Psoas muscle (tissue), 8 donors: ENCODE measurements around the gene EPB41L4B. TPM values are rescaled to one million over a fixed set of nuclear protein-coding genes. Genes with fewer than 3 reads are reported as not detected.
A peak's percentile ranks its signal among the peaks of the same experiment; 100 is the strongest.

Experiments
- ATAC-seq, 4 donors: fragments of 200-7000 bp; cut with Tn5 transposase; one replicate each; pipeline ENCODE4 v1.9.1; 2020; ENCODE audit warnings: moderate library complexity in 3 of 4, mild to moderate bottlenecking in 2 of 4
- DNase-seq, 2 donors: peaks; one replicate each; pipeline ENCODE4 v3.0.0-alpha.2; 2020
- H3K27ac ChIP-seq: fragments of 200-600 bp; one replicate; pipeline ENCODE4 v1.8.0; 2022
- H3K27me3 ChIP-seq, 3 donors: fragments of 200-600 bp in 1 of 3; one replicate each; pipeline versions ENCODE4 v1.6.1 to v1.8.0; 2013 to 2022; ENCODE audit warnings: low read length in 2 of 3, mild to moderate bottlenecking in 2 of 3, moderate library complexity in 1 of 3; ENCODE audit not compliant: insufficient read depth in 3 of 3
- H3K36me3 ChIP-seq, 2 donors: fragments of 200-600 bp in 1 of 2; one replicate each; pipeline versions ENCODE4 v1.6.1 to v1.8.0; 2013 to 2022; ENCODE audit warnings: low read depth in 1 of 2, mild to moderate bottlenecking in 1 of 2, moderate library complexity in 1 of 2; ENCODE audit not compliant: insufficient read depth in 1 of 2
- H3K4me1 ChIP-seq: fragments of 200-600 bp; one replicate; pipeline ENCODE4 v1.8.0; 2022
- H3K4me3 ChIP-seq: fragments of 200-600 bp; one replicate; pipeline ENCODE4 v1.8.0; 2022; ENCODE audit warnings: mild to moderate bottlenecking
- H3K9me3 ChIP-seq: fragments of 200-600 bp; one replicate; pipeline ENCODE4 v1.8.0; 2022
- WGBS, 3 donors: extraction: QIAGEN DNeasy Blood & Tissue Kit; methylation state at CpG; one replicate each; pipeline versions ENCODE4 v1.1.6 to v1.1.7; 2013; 5-methylcytosine and 5-hydroxymethylcytosine counted together
- intact Hi-C, 2 donors: fragments of 100-400 bp; cut with DNase I; formaldehyde crosslinking; loops; one replicate each; pipeline versions ENCODE4 v1.11.0 to v1.14.2; 2022
- polyA plus RNA-seq, 3 donors: library from polyadenylated mRNA; stranded (reverse); fragments of 200-250 nt; gene quantifications; one replicate each; pipeline ENCODE4 v1.2.3, GENCODE V29; 2013
- total RNA-seq, 4 donors: library from RNA; stranded (reverse); fragmentation: NEBNext Ultra II Directional in 2 of 4; extraction: Animal tissue kit (Norgen Biotek cat#: 25700) in 2 of 4; gene quantifications; one replicate each; pipeline versions ENCODE4 v1.2.1 to v1.2.4, GENCODE V29; 2021 to 2023
- TF ChIP-seq, protein P1 (sequence below): fragments of 200-600 bp; IDR thresholded peaks from one replicate; pipeline ENCODE4 v1.8.0; 2022; ENCODE audit warnings: antibody characterized with exemption
- donor health status: healthy with polysubstance abuse.
- donor health status: DM: no; HTN: no; CAD: no; lungs with moderate emphysema.
- donor health status: Bipolar disorder and iron deficiency.
- donor health status: healthy.
- donor health status: DM: yes; HTN: yes; CAD: no.
- donor health status: DM: no; HTN: no; CAD: no.
- donor health status: DM: no; HTN: no; CAD: no.
- donor health status: DM: yes; HTN: yes; CAD: no.

The EPB41L4B gene
- total and polyA plus RNA-seq, 7 donors, result 0.33 to 4.6 (median 1.8) TPM

DNA sequence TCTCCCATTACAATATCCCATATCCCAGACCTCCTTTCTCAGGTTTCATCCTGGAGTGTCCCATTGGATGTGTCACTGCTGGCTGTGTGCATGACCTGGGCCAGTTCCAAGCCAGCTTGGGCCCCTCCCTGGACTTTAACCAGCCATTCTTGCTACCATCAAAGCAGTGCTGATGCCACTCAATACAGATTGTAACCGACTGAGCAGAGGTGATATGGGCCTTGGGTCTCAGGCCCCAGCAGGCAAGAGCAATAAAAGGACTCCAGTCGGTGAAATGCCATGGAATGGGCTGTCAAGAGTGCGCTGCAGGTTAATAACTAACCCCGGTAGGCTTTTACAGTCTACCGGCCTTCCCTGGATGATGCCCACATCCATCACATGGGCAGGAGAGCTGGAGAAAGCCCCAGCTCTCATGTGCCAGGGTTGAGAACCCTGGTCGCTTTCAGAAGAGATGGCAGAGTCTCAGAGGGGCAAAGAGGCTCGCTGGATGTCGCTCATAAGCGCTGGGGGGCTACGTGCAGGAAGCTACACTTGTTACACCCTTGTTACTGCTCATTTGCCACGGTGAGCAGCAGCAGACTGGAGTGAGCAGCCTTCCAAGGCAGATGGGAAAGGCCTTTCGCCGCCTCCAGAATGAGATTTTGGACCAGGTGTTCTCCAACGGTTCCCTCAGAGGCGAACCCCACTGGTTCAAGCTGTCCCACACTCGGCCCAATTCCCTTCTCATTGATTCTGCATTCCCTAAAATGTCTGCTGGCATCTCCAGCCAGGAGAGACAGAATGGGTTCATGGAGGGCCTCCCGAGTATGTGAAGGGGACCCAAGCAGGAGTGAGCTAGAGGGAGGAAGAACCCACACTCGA is 13.2 kb downstream of the EPB41L4B start:
- peak in 3 of 4 donors; percentile 24 to 47 (median 36) for ATAC-seq
- Histone ChIP-seq H3K4me3 (no peak overlapping the region), H3K4me1 (no peaks in the 10 kb centered on the region), H3K36me3 (no peaks in the 10 kb centered on the region), H3K27me3 (peaks cover 0 to 2% (median 0%) of the 10 kb centered on the region in 3 donors), H3K27ac (no peak overlapping the region), H3K9me3 (no peaks in the 10 kb centered on the region)
- intact Hi-C loops, result no loop called here
- 55 to 63% (median 62%) methylated on average over 18 of the region's 18 CpGs for WGBS, 3 donors
- peak in 1 of 2 donors; percentile 57 for DNase-seq
- TF ChIP-seq, protein P1, sequence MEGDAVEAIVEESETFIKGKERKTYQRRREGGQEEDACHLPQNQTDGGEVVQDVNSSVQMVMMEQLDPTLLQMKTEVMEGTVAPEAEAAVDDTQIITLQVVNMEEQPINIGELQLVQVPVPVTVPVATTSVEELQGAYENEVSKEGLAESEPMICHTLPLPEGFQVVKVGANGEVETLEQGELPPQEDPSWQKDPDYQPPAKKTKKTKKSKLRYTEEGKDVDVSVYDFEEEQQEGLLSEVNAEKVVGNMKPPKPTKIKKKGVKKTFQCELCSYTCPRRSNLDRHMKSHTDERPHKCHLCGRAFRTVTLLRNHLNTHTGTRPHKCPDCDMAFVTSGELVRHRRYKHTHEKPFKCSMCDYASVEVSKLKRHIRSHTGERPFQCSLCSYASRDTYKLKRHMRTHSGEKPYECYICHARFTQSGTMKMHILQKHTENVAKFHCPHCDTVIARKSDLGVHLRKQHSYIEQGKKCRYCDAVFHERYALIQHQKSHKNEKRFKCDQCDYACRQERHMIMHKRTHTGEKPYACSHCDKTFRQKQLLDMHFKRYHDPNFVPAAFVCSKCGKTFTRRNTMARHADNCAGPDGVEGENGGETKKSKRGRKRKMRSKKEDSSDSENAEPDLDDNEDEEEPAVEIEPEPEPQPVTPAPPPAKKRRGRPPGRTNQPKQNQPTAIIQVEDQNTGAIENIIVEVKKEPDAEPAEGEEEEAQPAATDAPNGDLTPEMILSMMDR, result no peak

DNA sequence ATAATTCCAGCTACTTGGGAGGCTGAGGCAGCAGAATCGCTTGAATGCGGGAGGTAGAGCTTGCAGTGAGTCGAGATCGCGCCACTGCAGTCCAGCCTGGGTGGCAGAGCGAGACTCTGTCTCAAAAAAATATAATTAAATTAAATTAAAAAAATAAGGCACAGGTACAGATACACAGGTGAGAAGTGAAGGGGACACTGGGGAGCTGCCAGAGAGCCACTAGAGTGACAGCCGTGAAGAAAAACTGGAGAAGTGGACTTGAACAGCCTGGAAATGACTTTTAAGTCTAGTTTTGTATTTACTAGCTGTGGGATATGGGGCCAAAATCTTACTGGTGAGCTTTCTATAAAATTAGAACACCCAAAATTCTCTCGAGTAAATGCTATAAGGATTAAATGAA is 15.1 kb downstream of the EPB41L4B start:
- TF ChIP-seq, protein P1, result no peak
- Histone ChIP-seq H3K4me1 (no peaks in the 10 kb centered on the region), H3K27ac (no peak overlapping the region), H3K9me3 (no peaks in the 10 kb centered on the region), H3K27me3 (peaks cover 0 to 2% (median 0%) of the 10 kb centered on the region in 3 donors), H3K4me3 (no peak overlapping the region), H3K36me3 (no peaks in the 10 kb centered on the region)
- intact Hi-C loops, result no loop called here
- ATAC-seq, result no peak
- WGBS, 3 donors, result 86 to 99% (median 97%) methylated on average over 8 of the region's 8 CpGs
- no peak for DNase-seq

DNA sequence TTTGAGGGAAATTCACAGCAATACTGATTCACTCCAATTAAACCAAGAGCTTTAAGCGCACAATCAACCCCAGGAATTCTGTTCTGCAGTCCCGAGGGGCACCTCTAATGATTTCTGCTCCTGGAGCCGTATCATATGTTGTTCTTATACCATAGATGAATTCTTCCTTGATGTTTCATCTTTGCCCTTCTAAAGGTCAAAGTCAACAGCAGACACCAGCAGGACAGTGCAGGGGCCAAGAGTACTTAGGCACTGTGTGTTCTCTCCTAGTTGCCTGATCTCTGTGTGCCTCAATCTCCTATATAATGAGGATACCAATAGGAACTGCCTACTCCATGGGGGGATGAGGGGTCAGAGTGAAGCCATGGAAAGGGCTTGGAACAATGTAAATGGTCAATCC is 16.5 kb downstream of the EPB41L4B start:
- TF ChIP-seq, protein P1, result no peak
- Histone ChIP-seq H3K27ac (no peak overlapping the region), H3K27me3 (peaks cover 0 to 2% (median 0%) of the 10 kb centered on the region in 3 donors), H3K36me3 (no peaks in the 10 kb centered on the region), H3K4me3 (no peak overlapping the region), H3K9me3 (no peaks in the 10 kb centered on the region), H3K4me1 (no peaks in the 10 kb centered on the region)
- peak in 3 of 4 donors; percentile 37 to 55 (median 49) for ATAC-seq
- DNase-seq, result no peak
- 53 to 65% (median 62%) methylated on average over 3 of the region's 3 CpGs for WGBS, 3 donors
- intact Hi-C loops, result no loop called here

DNA sequence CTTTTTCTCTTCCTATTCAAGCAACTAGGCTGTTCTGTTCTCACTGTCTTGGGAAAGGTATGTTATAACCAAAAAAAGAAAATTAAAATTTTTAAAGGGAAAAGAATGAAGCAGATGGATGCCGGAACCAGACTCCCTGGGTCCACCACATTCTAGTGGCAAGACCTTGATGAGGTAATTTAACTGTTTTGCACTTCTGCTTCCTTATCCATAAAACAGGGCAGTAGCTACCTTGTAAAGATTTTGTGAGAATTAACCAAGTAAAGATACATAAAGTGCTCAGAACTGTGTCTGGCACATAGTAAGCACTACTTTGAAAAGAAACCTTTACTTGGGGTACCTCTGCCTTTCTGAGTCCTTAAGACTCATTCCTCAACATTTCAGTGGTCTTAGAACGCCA is 17.0 kb downstream of the EPB41L4B start:
- intact Hi-C loops, result no loop called here
- Histone ChIP-seq H3K4me3 (no peak overlapping the region), H3K9me3 (no peaks in the 10 kb centered on the region), H3K36me3 (no peaks in the 10 kb centered on the region), H3K4me1 (no peaks in the 10 kb centered on the region), H3K27ac (no peak overlapping the region), H3K27me3 (peaks cover 0 to 2% (median 0%) of the 10 kb centered on the region in 3 donors)
- no peak for ATAC-seq
- TF ChIP-seq, protein P1, result no peak
- no peak for DNase-seq
- 87 to 89% (median 88%) methylated on average over 2 of the region's 2 CpGs for WGBS, 3 donors
